Measurements from ENCODE around the gene BHLHA15.

Gene BHLHA15

DNA sequence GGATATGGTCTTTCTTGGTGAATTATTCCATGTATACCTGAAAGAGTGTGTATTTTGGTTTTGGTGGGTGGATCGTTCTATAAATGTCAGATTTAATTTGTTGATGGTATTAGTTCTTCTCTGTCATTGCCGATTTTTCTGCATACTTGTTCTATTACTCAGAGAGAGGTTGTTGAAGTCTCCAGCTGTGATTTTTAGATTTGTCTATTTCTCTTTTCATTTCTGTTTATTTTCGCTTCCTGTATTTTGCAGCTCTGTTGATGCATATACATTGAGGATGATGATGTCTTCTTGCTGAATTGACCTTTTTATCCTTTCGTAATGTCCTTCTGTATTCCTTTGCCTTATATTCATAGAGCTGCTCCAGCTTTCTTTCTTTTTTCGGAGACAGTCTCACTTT is 12.1 kb upstream of the BHLHA15 start:
- TF ChIP-seq, protein P1, sequence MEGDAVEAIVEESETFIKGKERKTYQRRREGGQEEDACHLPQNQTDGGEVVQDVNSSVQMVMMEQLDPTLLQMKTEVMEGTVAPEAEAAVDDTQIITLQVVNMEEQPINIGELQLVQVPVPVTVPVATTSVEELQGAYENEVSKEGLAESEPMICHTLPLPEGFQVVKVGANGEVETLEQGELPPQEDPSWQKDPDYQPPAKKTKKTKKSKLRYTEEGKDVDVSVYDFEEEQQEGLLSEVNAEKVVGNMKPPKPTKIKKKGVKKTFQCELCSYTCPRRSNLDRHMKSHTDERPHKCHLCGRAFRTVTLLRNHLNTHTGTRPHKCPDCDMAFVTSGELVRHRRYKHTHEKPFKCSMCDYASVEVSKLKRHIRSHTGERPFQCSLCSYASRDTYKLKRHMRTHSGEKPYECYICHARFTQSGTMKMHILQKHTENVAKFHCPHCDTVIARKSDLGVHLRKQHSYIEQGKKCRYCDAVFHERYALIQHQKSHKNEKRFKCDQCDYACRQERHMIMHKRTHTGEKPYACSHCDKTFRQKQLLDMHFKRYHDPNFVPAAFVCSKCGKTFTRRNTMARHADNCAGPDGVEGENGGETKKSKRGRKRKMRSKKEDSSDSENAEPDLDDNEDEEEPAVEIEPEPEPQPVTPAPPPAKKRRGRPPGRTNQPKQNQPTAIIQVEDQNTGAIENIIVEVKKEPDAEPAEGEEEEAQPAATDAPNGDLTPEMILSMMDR (IDR thresholded peaks at IDR 0.05), result no peak

DNA sequence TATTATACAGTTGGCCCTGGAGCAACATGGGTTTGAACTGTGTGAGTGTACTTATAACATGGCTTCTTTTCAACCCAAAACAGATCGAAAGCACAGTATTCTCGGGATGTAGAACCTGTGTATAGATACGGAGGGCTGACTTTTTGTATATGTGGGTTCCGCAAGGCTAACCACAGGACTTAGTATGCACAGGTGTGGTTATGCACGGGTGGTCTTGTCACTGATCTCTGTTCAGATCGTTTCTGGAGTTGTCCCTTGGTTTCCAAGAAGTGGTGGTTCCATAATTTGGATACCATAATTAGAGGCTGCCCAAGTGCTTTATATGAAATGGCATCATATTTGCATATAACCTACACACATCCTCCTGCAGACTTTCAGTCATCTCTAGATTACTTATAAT is 10.9 kb upstream of the BHLHA15 start:
- TF ChIP-seq, protein P1 (IDR thresholded peaks at IDR 0.05), result no peak

DNA sequence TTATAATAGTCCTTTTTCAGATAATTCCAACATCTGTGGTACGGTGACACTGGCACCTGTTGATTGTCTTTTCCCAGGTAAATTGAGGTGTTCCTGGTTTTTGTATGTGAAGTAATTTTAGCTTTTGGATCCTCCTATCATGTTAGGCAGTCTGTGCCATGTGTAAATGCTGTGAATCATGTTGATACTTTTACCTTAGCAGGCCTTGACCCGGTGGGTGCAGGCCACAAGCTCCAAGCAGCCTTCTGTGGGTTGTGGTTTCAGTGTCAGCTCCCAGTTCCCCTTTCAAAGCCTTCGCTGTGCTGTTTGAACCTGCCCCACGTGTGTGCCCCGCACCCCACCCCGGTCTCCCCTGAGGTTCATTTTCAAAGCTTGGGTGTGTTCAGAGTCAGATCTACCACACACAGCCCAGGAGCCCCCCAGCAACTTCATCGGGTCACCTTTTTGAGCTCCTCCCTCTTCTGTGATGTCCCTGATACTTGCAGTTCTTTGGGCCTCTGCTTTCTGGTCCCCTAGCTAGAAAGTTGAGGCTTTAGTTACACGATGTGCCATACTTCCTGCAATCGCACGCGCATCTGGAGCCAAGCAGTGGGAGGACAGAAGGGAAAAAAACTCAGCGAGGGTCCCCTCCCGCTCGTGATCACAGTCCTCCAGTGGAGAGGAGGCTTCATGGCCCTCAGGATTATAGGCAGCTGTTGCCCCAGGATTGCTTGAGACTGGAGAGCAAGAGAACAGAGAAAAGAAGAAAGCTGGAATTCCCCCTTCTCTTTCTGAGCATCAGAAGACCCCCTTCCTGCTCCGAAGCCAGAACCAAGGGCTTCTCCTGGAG is 8.7 kb upstream of the BHLHA15 start:
- TF ChIP-seq, protein P1 (IDR thresholded peaks at IDR 0.05), result no peak

GRCh38 chr7:98203261-98203963 is 7.8 kb upstream of the BHLHA15 start:
- TF ChIP-seq, protein P1 (IDR thresholded peaks at IDR 0.05), result no peak

GRCh38 chr7:98203964-98204605 is 7.2 kb upstream of the BHLHA15 start:
- TF ChIP-seq, protein P1 (IDR thresholded peaks at IDR 0.05), result no peak

DNA sequence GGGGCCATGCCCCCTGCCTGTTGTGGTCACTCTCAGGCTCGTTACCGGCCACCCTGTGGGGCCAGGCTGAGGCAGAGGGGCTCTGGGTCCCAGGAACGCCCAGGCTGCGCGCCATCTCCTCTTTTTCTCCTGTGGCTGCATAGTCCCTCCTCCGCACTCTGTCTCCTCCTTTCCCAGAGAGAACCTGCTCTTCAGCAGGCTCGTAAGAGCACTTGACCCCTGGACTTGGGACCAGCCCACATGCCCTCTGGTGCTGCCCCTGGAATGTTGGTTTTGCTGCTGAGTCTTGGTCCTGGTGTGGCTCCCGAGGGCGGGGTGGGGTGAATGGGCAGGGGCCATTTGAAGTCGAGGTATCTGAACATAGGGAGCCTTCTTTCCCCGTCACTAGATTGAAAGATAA is 6.6 kb upstream of the BHLHA15 start:
- TF ChIP-seq, protein P1 (IDR thresholded peaks at IDR 0.05), result no peak

GRCh38 chr7:98205162-98205845 is 5.9 kb upstream of the BHLHA15 start:
- TF ChIP-seq, protein P1 (IDR thresholded peaks at IDR 0.05), result no peak
